Hepatic stellate cell (primary cell): Measurements from ENCODE around the gene SLC37A1.
"Not testable (repeated sequence)": the region's sequence is repeated elsewhere in the genome, so short reads cannot be mapped to it uniquely, and the experiment has no call there.

ENCODE experiments used
- DNase-seq: peaks from one replicate; pipeline ENCODE4 v3.0.0; 2011; ENCODE audit warnings: low spot score

The SLC37A1 gene

DNA sequence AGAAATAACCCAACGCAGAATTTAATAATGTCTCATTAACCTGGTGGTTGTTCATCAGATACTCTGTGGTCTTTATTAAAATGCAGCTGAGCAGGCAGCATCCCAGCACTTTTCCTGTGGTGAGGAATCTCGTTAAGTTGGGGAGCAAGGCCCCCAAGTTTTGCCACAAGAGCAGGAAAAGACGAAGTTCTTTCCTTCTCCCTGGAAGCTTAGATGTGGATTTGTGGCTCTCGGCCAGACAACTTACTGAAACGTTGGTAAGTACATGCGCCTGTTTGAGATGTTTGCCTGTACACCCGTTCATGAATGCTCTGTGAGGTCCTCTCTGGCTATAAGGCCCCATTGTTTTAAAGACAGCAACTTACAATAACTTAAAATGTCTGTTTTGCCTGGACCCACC, 105.5 kb downstream of the SLC37A1 start:
- DNase-seq, result no peak

DNA sequence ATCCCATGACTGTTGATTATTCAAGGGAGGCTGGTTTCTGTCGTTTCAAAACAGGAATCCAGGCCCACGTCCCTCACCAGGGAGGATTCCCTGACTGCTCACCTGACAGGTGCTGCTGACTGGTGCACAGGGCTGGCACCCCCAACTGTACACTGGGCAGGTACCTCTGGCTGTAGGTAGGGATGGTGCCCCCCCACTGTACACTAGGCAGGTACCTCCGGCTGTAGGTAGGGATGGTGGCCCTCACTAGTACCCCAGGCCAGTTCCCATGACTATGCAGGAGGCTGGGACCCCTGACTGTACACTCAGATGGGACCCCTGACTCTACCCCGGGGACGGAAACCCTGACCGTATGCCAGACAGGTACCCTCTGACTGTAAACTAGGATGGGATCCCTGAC, 106.2 kb downstream of the SLC37A1 start:
- no peak for DNase-seq

DNA sequence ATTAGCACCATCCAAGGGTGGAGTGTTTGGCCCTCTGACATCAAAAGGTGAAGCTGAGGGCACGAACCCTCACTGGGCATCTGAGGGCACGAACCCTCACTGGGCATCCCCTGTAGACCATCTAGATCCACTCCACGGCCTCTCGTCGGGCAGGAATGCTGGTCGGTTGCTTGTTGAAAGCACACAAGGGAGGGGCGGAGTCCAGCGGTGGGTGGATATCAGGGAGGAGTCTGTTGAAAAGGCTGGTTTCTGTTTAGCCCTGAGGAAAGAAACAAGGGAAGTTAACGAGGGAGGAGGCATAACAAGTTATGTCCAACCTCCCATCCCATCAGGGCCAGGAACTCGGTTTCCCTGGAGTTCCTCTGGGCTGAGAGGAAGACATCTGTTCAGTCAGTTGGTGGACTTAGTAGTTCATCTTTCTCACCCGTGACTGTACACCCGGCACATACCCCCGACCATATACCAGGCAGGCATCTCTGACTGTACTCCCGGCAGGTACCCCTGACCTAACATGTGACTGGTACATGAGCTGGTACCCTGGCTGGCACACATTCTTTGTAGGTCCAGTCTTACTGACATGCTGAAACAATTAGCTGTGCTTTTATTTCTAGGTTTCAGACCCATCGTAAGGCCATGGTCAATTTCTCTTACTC, 107.6 kb downstream of the SLC37A1 start:
- no peak for DNase-seq

DNA sequence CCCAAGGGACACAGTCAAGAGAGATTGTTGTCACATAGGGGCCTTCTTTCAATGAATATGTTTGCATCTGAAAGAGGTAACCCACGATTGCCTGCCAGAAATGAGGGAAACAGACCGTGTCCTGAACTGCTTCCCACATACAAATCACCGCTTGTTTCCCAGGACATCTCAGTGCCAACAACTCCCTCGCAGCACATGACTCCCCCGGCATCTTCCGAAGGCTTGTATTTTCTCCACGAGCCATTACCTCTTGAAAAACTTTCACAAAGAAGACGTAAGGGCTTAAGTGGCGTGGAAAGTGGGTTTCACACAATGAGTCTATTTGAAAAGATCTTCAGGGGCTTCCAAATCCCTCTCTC, 108.1 kb downstream of the SLC37A1 start:
- DNase-seq, result no peak

DNA sequence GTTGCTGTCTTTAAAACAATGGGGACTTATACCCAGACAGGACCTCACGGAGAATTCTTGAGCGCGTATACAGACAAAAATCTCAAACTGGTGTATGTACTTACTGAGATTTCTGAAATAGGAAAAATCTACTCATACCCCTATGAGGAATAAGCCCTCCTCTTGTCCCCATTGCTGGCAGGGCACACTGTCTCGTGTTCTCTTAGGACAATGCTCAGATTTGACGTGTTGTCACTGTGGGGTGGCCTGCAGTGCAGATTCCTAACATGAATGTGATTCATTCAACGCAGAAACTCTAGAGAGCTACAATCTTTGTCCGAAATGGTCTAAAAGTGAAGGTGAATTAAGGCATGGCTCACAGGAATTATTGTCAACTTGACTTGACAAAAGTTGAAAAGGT, 108.6 kb downstream of the SLC37A1 start:
- DNase-seq, result no peak

DNA sequence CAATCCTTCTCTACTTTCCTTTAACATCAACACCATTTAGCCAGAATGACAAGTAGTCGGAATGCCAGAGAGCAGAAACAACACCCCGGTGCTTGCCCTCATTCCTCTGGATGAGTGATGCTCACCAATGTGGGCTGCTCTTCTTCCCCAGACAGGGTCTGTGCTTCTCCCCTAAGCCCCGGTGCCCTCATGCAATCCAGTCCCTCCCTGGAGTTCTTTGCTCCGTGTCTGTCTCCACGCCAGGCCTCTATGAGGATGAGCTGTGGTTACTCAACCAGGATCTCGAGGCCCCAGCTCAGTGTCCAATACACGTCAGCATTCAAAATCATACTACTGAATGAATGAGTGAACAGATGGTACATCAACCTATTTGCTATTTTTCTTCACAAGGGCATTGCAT, 110.0 kb downstream of the SLC37A1 start:
- no peak for DNase-seq

DNA sequence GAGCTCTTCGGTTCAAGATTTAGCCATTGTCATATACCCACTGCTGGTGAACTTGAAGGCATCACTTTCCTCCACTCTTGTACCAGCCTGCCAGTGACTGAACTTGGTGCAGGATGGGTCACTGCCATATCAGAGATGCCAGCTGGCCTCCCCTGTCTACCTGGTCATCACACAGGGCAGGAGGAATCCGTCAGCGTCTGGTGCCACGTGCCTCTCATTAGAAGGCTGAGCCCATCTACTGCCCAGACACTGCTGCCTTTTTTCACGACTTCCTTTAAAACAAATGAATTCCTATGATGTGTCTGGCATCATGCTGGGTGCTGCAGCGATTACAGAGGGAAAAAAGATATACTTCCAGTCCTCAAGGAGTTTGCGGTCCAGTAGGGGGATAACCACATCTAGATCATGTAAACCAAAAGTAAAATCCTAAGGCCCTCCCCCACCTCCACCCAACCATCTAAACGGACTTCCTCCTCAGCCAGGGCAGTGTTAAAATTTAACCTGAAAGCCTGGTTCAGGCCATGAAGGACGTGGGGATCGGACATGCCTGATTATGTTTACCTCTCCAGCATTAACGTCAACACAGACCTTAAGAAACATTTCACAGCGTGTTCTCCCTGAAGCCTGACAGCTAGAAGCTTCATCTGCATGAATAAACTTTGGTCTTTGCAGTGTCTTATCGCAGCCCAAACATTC, 110.6 kb downstream of the SLC37A1 start:
- DNase-seq, result no peak

DNA sequence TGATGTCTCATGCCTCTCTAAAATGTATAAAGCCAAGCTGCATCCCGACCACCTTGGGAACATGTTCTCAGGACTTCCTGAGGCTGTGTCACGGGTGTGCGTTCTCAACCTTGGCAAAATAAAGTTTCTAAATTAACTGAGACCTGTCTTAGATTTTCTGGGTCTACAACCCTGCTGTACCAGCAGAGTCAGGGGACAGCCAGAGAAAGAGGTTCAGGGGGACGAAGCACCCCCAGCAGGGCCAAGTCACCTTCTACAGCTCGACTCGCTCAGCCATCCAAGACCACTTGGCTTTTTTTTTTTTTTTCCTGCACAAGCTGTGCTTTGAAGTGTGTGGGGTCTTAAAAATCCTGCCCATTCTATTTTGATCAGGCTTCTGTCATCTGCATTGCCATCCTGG, 111.3 kb downstream of the SLC37A1 start:
- DNase-seq, result no peak

DNA sequence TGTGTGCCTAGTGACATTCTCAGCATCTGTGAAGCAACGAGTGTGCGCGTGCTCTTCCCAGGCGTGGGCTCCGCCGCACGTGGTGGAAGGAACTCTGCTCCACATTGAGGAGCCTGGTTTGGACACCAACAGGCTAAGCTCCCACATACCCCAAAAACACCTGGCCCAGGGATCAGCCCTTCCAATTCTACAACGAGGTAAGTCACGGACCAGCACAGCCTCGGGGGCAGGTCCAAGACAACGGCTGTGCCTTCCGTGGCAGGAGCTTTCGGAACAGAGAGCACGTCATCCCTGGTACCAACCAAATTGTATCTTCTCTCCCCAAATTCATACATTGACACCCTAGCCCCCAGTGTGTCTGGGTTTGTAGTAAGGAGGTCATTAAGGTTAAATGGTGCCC, 112.5 kb downstream of the SLC37A1 start:
- no peak for DNase-seq

DNA sequence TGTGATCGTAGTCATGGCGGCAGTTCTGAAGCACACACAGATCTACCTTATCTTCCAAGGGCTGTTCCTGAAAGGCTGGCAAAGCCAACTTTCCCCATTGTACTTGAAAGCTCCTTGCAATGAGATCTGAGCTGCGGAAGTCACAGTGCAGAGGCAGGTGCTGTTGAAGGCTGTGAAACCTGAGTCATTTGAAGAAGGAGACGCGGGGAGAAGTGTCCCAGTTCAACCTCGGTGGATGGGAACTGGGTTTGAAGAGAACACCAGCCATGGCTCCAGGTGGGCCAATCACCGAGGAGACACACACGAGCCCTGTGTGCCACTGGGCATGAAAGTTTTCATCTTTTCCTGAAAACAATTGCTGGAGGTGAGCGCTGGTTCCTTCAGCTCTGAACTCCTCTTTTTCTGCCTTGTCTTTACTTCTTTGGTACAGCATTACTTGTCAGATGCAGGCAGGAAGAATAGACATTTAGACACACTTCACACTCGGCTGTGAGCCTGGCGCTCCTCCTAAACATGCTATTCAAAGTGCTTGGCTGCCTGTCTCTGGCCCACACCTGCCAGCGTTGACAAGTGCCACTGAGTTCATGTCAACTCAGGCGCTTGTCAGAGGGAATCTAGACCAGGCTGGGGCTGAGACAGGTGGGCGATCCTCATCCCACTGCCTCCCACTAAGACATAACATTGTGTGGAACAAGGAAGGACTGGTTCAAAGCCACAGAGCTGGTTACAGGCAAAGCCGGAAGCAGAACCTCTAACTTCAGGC, 114.1 kb downstream of the SLC37A1 start:
- no peak for DNase-seq

DNA sequence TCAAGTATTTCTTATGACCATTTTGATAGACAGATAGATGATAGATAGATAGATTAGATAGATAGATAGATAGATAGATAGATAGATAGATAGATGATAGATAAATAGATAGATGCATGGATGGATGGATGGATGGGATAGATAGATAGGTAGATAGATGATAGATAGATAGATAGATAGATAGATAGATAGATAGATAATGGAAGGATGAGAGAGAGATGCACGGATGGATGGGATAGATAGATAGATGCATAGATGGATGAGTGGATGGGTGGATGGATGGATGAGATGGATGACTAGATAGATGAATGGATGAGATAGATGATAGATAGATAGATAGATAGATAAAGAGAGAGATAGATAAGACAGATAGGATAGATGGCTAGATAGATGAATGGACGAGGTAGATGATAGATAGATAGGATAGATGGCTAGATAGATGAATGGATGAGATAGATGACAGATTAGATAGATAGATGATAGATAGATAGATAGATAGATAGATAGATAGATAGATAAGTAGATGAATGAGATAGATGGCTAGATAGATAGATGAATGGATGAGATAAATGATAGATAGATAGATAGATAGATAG, 114.9 kb downstream of the SLC37A1 start:
- DNase-seq, result not testable (repeated sequence)

DNA sequence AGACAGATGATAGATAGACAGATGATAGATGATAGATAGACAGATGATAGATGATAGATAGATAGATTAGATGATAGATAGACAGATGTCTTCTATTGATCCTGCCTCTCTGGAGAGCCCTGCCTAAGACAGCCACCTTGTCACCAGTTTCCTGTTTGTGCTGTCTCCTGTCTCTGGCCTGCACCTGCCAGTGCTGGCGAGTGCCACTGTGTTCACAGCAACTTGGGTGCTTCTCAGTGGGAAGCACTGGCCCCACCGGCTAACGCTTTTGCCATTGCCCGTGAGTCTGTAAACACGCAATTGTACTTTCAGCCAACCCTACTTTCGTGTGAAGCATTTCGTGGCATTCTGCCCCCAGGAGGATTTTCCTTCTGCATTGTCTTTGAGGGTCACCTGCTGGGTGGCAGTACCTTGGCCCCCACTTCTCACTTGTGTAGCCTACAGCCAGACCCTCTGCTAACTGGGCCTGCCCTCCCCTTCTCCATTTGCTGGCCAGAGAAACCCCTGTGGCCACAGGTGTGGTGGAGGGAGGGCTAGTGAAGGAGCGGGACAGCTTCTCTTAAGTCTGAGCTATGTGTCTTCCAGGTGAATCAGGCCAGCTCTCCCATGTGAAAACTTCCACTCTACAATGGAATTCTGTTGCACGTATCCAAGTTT, 116.4 kb downstream of the SLC37A1 start:
- DNase-seq, result no peak

DNA sequence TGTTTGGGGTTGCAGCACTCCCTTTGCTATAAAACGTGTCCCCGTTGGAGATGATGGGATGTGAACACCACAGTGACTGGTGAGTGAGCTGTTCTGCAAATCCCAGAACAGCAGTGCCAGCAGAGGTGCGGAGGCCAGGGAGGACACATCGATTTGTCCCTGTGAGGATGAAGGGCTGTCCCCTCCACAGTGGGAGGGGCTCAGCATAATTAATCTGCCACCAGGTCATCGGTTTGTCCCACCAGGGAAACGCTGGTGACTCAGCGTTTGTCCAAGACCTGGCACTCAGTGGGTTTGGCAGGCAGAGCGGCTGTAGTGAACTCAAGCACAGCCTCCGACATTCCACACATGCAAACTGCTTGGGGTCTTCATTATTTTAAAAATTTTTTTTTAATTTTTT, 117.0 kb downstream of the SLC37A1 start:
- DNase-seq, result no peak
